D721Med (cell line): ENCODE results near the gene CSDE1.
"Not testable (repeated sequence)": the region's sequence is repeated elsewhere in the genome, so short reads cannot be mapped to it uniquely, and the experiment has no call there.

Experiments
- DNase-seq: peaks from one replicate; pipeline ENCODE4 v3.0.0; 2011; ENCODE audit warnings: low spot score; ENCODE audit not compliant: insufficient read length
- FAIRE-seq: peaks from 2 replicates; lab custom pipeline; 2011; peaks lifted over from hg19 to GRCh38; lab: Jason Lieb, UNC
- TF ChIP-seq, protein P1 (sequence below): IDR thresholded peaks from 2 replicates; pipeline ENCODE4 v1.5.1; 2012; ENCODE audit warnings: mild to moderate bottlenecking, control low read depth; ENCODE audit not compliant: insufficient read depth; ENCODE audit errors: missing control alignments

Gene CSDE1

GRCh38 chr1:114757455-114758255 lies at the start of gene CSDE1:
Gene CSDE1, minus strand, starts transcription at chr1:114757984. Its CDS starts 18,094 bp downstream, at chr1:114739890.
- DNase-seq: peak; percentile 62
- TF ChIP-seq, protein P1, sequence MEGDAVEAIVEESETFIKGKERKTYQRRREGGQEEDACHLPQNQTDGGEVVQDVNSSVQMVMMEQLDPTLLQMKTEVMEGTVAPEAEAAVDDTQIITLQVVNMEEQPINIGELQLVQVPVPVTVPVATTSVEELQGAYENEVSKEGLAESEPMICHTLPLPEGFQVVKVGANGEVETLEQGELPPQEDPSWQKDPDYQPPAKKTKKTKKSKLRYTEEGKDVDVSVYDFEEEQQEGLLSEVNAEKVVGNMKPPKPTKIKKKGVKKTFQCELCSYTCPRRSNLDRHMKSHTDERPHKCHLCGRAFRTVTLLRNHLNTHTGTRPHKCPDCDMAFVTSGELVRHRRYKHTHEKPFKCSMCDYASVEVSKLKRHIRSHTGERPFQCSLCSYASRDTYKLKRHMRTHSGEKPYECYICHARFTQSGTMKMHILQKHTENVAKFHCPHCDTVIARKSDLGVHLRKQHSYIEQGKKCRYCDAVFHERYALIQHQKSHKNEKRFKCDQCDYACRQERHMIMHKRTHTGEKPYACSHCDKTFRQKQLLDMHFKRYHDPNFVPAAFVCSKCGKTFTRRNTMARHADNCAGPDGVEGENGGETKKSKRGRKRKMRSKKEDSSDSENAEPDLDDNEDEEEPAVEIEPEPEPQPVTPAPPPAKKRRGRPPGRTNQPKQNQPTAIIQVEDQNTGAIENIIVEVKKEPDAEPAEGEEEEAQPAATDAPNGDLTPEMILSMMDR: peak; percentile 40
- peak; percentile 21 for FAIRE-seq

- DNase-seq, FAIRE-seq: not testable (repeated sequence)
Observed at GRCh38 chr1:114804449-114804848, 46.7 kb upstream of the CSDE1 start.

- FAIRE-seq (no peak), DNase-seq (no peak)
- TF ChIP-seq, protein P1: no peak
Observed at GRCh38 chr1:114803001-114803400, 45.2 kb upstream of the CSDE1 start.

- FAIRE-seq (no peak), DNase-seq (no peak)
- TF ChIP-seq, protein P1: no peak
Observed at GRCh38 chr1:114794038-114794437, 36.3 kb upstream of the CSDE1 start.

DNA sequence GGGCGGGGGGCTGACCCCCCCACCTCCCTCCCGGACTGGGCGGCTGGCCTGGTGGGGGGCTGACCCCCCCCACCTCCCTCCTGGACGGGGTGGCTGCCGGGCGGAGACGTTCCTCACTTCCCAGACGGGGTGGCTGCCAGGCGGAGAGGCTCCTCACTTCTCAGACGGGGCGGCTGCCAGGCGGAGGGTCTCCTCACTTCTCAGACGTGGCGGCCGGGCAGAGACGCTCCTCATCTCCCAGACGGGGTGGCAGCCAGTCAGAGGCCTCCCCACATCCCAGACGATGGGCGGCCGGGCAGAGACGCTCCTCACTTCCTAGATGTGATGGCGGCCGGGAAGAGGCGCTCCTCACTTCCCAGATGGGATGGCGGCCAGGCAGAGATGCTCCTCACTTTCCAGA lies 32.8 kb upstream of the CSDE1 start:
- DNase-seq, FAIRE-seq: not testable (repeated sequence)

GRCh38 chr1:114786440-114786839 lies 28.7 kb upstream of the CSDE1 start:
- DNase-seq, FAIRE-seq: not testable (repeated sequence)

- TF ChIP-seq, protein P1: no peak
- DNase-seq: no peak
- FAIRE-seq: no peak
Observed at GRCh38 chr1:114782476-114782875, 24.7 kb upstream of the CSDE1 start.

DNA sequence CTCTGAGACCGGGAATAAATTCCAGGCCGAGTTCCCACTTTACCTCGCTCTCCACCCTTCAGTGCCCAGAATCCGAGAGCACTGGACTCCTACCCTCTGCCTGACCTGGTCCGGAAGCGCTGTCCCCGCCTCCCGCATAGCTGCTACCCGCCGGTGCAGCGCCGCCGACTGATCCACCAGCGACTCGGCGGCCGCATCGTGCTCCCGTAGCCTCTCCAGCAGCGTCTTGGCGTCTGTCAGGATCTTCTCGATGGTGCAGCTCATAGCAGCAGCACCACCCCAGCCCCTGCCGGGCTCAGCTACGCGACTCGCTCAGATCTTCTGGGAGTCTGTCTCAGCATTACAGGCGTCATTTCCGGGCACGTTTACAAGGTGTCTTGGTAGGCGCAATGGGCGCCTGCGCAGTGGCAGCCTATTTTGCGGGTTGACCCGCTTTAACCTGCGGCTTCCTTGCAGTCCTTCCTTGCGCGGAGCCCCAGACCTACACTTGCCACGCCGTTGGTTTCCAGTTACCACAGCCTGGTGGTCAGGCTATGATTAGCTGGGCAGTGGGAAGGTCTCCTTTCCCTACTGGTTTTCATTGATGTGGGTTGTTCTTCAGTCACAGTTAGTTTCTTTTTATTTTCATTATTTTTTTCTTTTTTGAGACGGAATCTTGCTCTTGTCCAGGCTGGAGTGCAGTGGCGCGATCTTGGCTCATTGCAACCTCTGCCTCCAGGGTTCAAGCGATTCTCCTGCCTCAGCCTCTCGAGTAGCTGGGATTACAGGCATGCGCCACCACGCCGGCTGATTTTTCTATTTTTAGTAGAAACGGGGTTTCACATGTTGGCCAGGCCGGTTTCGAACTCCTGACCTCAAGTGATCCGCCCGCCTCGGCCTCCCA lies 22.8 kb upstream of the CSDE1 start, which contains the start of gene SIKE1:
Gene SIKE1 (minus strand): TSS at position 342 of the 883 bp plus-strand sequence. CDS start 78 bp downstream, at position 264.
- FAIRE-seq: no peak
- TF ChIP-seq, protein P1: no peak
- DNase-seq: peak; percentile 58
